Measurements from ENCODE around the gene TBX15. TPM values are rescaled to one million over a fixed set of nuclear protein-coding genes. Genes with fewer than 3 reads are reported as not detected.

TBX15 gene
- total RNA-seq, 6 experiments from 2014 or later, result 0.29 to 56.5 (median 16.5) TPM

DNA sequence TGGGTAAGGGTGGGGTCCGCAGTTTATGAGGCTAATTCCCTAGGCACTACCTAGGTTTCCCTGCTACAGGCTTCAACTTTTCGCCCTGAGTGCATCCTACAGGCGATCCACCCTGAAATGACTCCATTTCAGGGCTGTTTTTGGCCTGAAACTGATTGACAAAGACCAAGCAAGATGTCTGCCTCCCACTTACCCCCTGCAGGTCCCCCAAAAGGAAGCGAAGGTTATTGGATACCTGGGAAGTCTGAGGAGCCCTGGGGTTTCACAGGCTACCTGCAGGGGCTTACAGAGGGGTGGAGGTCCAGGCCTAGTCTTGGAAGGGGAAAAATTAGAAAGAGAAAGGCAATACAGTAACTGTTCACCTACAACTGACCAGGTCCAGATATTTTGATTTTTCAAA, 3.3 kb upstream of the TBX15 start:
- Histone ChIP-seq H3K27ac (no peak overlapping the region), H3K4me3 (no peak overlapping the region), H3K27me3 (peaks cover 24 to 74% of the 10 kb centered on the region in 2 donors), H3K9me3 (peaks cover 0 to 3% (median 0%) of the 10 kb centered on the region in 4 donors), H3K36me3 (no peaks in the 10 kb centered on the region), H3K4me1 (peaks cover 0 to 11% (median 0%) of the 10 kb centered on the region in 4 donors)
- DNase-seq, result no peak
- no peak for ATAC-seq
- intact Hi-C loops (cut with DNase I), result no loop called here
- WGBS (ENCODE audit: insufficient coverage, low coverage, low lambda C conversion rate, missing lambda C conversion rate), result 0% methylated on average over 3 of the region's 4 CpGs
- no peak for TF ChIP-seq POLR2A (IDR thresholded peaks at IDR 0.05)
- TF ChIP-seq, protein P1, sequence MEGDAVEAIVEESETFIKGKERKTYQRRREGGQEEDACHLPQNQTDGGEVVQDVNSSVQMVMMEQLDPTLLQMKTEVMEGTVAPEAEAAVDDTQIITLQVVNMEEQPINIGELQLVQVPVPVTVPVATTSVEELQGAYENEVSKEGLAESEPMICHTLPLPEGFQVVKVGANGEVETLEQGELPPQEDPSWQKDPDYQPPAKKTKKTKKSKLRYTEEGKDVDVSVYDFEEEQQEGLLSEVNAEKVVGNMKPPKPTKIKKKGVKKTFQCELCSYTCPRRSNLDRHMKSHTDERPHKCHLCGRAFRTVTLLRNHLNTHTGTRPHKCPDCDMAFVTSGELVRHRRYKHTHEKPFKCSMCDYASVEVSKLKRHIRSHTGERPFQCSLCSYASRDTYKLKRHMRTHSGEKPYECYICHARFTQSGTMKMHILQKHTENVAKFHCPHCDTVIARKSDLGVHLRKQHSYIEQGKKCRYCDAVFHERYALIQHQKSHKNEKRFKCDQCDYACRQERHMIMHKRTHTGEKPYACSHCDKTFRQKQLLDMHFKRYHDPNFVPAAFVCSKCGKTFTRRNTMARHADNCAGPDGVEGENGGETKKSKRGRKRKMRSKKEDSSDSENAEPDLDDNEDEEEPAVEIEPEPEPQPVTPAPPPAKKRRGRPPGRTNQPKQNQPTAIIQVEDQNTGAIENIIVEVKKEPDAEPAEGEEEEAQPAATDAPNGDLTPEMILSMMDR (IDR thresholded peaks at IDR 0.05), result no peak

DNA sequence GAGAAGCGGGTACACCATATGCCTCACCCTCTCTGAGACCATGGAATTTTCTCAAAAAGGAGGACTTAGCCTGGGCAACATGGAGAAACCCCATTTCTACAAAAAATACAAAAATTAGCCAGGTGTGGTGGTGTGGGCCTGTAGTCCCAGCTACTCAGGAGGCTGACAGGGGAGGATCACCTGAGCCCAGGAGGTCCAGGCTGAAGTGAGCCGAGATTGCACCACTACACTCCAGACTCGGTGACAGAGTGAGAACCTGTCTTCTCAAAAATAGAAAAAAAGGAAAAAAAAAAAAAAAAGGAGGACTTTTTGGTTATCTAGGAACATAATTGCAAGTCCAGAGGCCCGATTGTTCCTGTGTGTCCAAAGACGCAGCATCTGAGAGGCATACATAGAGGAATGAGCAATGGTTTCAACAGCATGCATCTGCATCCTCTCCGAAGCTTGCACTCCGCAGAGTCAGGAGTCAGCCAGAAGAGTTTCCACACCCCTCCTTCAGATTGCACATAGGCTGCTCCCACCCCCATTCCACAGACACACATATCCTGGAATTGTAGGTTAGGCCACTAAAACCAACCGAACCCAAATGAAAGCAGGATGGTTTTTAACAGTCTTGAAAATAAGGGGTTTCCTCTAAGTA, 2.5 kb upstream of the TBX15 start:
- ATAC-seq (no peak), DNase-seq (no peak)
- no peak overlapping the region for H3K27ac ChIP-seq
- no peak overlapping the region for H3K4me3 ChIP-seq
- TF ChIP-seq, protein P1 (IDR thresholded peaks at IDR 0.05), result no peak
- TF ChIP-seq POLR2A (IDR thresholded peaks at IDR 0.05), result no peak
- intact Hi-C loops (cut with DNase I), result no loop called here
- H3K36me3 ChIP-seq, result no peaks in the 10 kb centered on the region
- peaks cover 0 to 3% (median 0%) of the 10 kb centered on the region in 4 donors for H3K9me3 ChIP-seq
- H3K4me1 ChIP-seq, result peaks cover 0 to 11% (median 0%) of the 10 kb centered on the region in 4 donors
- 42% methylated on average over 7 of the region's 8 CpGs for WGBS (ENCODE audit: insufficient coverage, low coverage, low lambda C conversion rate, missing lambda C conversion rate)
- peaks cover 26 to 77% of the 10 kb centered on the region in 2 donors for H3K27me3 ChIP-seq

DNA sequence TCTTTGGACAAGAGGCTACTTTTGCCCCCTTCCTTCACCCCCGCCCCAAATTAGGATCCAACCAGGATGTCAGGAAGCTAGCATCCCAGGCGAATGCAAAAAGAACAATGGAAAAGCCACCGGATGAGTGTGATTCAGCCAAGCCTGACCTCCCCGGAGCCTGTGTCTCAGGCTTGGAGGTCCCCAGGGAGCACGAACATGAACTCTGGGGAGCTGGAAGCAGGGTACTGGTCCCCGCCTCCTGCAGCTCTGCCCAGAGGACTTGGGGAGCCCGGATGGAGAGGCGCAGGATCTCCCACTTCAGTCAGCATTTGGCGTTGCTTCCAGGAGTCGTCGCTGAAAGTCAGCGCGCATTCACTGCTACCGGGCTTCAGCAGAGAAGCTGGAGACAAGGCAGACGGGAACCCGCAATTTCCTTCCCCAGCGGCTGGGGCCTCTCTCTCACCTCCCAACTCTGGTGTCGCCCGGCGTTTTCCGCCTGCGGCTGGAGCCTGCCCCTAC, 1.8 kb upstream of the TBX15 start:
- Histone ChIP-seq H3K4me3 (no peak overlapping the region), H3K27ac (no peak overlapping the region), H3K4me1 (peaks cover 0 to 14% (median 0%) of the 10 kb centered on the region in 4 donors), H3K9me3 (peaks cover 0 to 3% (median 0%) of the 10 kb centered on the region in 4 donors), H3K36me3 (no peaks in the 10 kb centered on the region), H3K27me3 (peaks cover 29 to 81% of the 10 kb centered on the region in 2 donors)
- intact Hi-C loops (cut with DNase I), result no loop called here
- DNase-seq (no peak), ATAC-seq (no peak)
- no peak for TF ChIP-seq POLR2A (IDR thresholded peaks at IDR 0.05)
- TF ChIP-seq, protein P1 (IDR thresholded peaks at IDR 0.05), result no peak
- 27% methylated on average over 11 of the region's 22 CpGs for WGBS (ENCODE audit: insufficient coverage, low coverage, low lambda C conversion rate, missing lambda C conversion rate)

DNA sequence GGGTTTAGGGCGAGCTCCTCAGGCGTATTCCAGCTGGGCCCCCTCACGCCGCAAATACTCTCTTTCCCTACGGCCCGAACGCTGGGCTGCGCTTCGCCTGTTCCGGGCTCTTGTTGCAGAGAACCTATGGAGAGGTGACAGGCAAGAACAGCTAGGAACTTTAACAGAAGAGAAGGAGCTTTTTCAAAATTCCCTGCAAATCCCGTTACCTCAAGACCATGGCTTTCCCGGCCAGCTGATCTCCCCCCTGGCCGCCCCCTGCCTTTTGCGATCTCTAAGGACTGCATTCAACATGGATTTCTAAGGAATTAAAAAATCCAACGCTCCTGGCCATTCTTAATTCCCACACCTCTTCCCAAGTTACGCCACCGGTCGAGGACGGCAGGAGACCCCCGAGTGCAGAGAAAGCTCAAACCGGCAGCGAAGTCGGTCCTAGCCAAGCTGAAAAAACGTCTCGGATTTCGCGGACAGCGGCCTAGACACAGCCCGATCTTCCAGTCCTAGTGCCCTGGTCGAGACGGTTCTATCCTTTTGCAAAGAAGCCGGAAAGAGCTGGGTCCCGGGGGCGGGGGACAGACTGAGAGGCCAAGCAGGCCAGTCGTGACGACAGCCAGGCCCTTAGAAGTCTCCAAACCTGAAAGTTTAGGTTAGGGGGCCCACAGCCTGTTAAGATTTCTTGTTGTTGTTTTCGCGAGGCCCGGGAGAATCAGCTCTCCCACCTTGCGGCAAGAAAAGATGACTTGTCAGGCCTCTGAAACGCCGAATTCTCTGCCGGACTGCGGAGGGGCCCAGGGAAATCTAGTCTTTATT, 1.1 kb upstream of the TBX15 start:
- intact Hi-C loops (cut with DNase I), result no loop called here
- H3K4me3 ChIP-seq, result no peak overlapping the region
- TF ChIP-seq, protein P1 (IDR thresholded peaks at IDR 0.05), result no peak
- TF ChIP-seq POLR2A (IDR thresholded peaks at IDR 0.05), result no peak
- peaks cover 29 to 82% of the 10 kb centered on the region in 2 donors for H3K27me3 ChIP-seq
- peaks cover 0 to 21% (median 0%) of the 10 kb centered on the region in 4 donors for H3K4me1 ChIP-seq
- H3K9me3 ChIP-seq, result peaks cover 0 to 3% (median 0%) of the 10 kb centered on the region in 4 donors
- H3K36me3 ChIP-seq, result no peaks in the 10 kb centered on the region
- 17% methylated on average over 29 of the region's 44 CpGs for WGBS (ENCODE audit: insufficient coverage, low coverage, low lambda C conversion rate, missing lambda C conversion rate)
- DNase-seq (no peak), ATAC-seq (no peak)
- no peak overlapping the region for H3K27ac ChIP-seq
